Panc1 (cell line): ENCODE measurements around the gene ZNF23. TPM values are rescaled to one million over a fixed set of nuclear protein-coding genes. Genes with fewer than 3 reads are reported as not detected.

Source experiments
- ATAC-seq: fragments of 200-7000 bp; cut with Tn5 transposase; 2 replicates; pipeline ENCODE4 v1.9.1; 2020; ENCODE audit warnings: mild to moderate bottlenecking, moderate library complexity
- BruUV-seq: library from RNA; stranded (reverse); fragments of 400-500 nt; replicated peaks from 2 replicates; lab custom pipeline; 2021; lab: Mats Ljungman, UMichigan
- CTCF ChIA-PET: fragments of 300-600 bp; sonication (Branson Sonifier 250); formaldehyde crosslinking; loops from one replicate; lab custom pipeline; 2022; ENCODE audit warnings: antibody characterized with exemption; lab: Charles Lee
- POLR2A ChIA-PET: fragments of 300-600 bp; sonication (Branson Sonifier 250); formaldehyde crosslinking; loops from one replicate; lab custom pipeline; 2022; ENCODE audit warnings: antibody characterized with exemption; lab: Charles Lee
- DNase-seq: peaks from one replicate; pipeline ENCODE4 v3.0.0-alpha.2; 2010; ENCODE audit warnings: low read depth, low spot score
- H3K27ac ChIP-seq: 2 replicates; pipeline ENCODE4 v1.5.1; 2011; ENCODE audit warnings: mild to moderate bottlenecking, low read length, inconsistent platforms
- H3K27me3 ChIP-seq: fragments of 200-500 bp; sonication (Bioruptor generic); 2 replicates; pipeline ENCODE4 v1.6.0; 2014; ENCODE audit warnings: low read length, inconsistent platforms; ENCODE audit not compliant: control insufficient read depth, insufficient read depth
- H3K36me3 ChIP-seq: fragments of 200-500 bp; sonication (Bioruptor generic); 2 replicates; pipeline ENCODE4 v1.5.1; 2014; ENCODE audit warnings: inconsistent platforms, mild to moderate bottlenecking, low read length, moderate library complexity; ENCODE audit not compliant: control insufficient read depth, insufficient read depth
- H3K4me1 ChIP-seq: 2 replicates; pipeline ENCODE4 v1.5.1; 2011; ENCODE audit warnings: inconsistent platforms, mild to moderate bottlenecking, low read length, moderate library complexity; ENCODE audit not compliant: control insufficient read depth, insufficient read depth
- H3K4me3 ChIP-seq, 2 experiments: 2 replicates each; pipeline ENCODE4 v1.5.1; 2011 to 2012; ENCODE audit warnings: low read depth in 2 of 2, low read length in 2 of 2, mild to moderate bottlenecking in 2 of 2, inconsistent platforms in 1 of 2, moderate library complexity in 1 of 2
- H3K9me3 ChIP-seq: fragments of 200-500 bp; sonication (Bioruptor generic); 2 replicates; pipeline ENCODE4 v1.5.1; 2014; ENCODE audit warnings: low read depth, mild to moderate bottlenecking, inconsistent platforms, low read length, moderate library complexity; ENCODE audit not compliant: control insufficient read depth, insufficient read depth
- POLR2AphosphoS5 ChIP-seq: IDR thresholded peaks from 2 replicates; pipeline ENCODE4 v1.6.1; 2012; ENCODE audit warnings: mild to moderate bottlenecking, low read depth, low read length, moderate library complexity
- SIN3A ChIP-seq: IDR thresholded peaks from 2 replicates; pipeline ENCODE4 v1.6.1; 2012; ENCODE audit warnings: low read depth, mild to moderate bottlenecking, low read length, moderate library complexity, borderline replicate concordance; ENCODE audit not compliant: insufficient read depth
- TCF7L2 ChIP-seq: IDR thresholded peaks from 2 replicates; pipeline ENCODE4 v1.6.1; 2011; ENCODE audit warnings: mild to moderate bottlenecking, low read depth, low read length, inconsistent platforms
- in situ Hi-C: cut with HindIII; loops from 2 replicates; pipeline ENCODE4 v1.10.0; 2016; ENCODE audit warnings: low sequenced_read_pairs, low pct_unique_long_range_greater_than_20kb
- intact Hi-C: fragments of 100-400 bp; cut with micrococcal nuclease; formaldehyde crosslinking; loops from one replicate; pipeline ENCODE4 v1.10.0; 2022; ENCODE audit not compliant: unreplicated experiment
- total RNA-seq: library from RNA; stranded (reverse); gene quantifications from one replicate; pipeline ENCODE4 v1.2.1, GENCODE V29; 2021; ENCODE audit not compliant: unreplicated experiment
- TF ChIP-seq, protein P1 (sequence below), 2 experiments: IDR thresholded peaks; 2 replicates each; pipeline ENCODE4 v1.6.1; 2011 to 2012; ENCODE audit warnings: low read depth in 2 of 2, control low read depth in 1 of 2, low read length in 1 of 2, mild to moderate bottlenecking in 1 of 2, moderate library complexity in 1 of 2; ENCODE audit not compliant: insufficient read depth in 1 of 2
- TF ChIP-seq, protein P2 (sequence below): fragments of 450-650 bp; IDR thresholded peaks from 2 replicates; pipeline ENCODE4 v1.5.1; 2017; ENCODE audit warnings: mild to moderate bottlenecking

ZNF23 gene
- total RNA-seq, 1 experiment from 2014 or later, result 5.2 TPM

DNA sequence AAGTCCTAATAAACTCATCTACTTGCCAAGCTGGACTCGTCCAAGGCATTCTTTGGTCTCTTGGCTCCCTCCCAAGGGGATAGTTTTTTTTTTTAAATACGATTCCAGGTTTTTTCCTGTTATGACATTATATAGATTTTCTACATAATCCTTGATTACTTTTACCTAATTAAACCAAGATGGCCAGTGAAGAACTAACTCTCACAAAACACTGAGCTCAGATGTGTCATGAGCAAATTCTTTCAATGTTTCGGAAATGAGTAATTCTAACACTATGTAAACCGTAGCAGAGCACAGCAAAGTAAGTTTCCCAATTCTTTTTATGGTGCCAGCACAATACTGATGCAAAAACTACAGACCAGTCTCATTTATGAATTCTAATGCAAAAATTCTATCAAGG, 1.8 kb downstream of the ZNF23 start:
- BruUV-seq, result no TSS peak
- no peaks in the 10 kb centered on the region; the same call in 1 of the 2 replicates for H3K4me1 ChIP-seq
- ATAC-seq, result no peak
- peaks cover 8% of the 10 kb centered on the region; the same call in 1 of the 2 replicates for H3K36me3 ChIP-seq
- ChIA-PET CTCF (no interaction called here), POLR2A (interaction anchor here (0.7 kb wide), 2 partner anchors 12 to 24 kb away, joined by 3 to 4 read pairs; no protein-coding TSS in a partner anchor)
- H3K27ac ChIP-seq, result no peak overlapping the region
- in situ Hi-C loops, result no loop called here
- no peak overlapping the region for H3K4me3 ChIP-seq
- DNase-seq, result no peak
- intact Hi-C loops, result no loop called here
- peaks cover 2% of the 10 kb centered on the region; the same call in 1 of the 2 replicates for H3K9me3 ChIP-seq
- TF ChIP-seq SIN3A (no peak), POLR2AphosphoS5 (no peak), TCF7L2 (no peak)
- TF ChIP-seq, protein P1, sequence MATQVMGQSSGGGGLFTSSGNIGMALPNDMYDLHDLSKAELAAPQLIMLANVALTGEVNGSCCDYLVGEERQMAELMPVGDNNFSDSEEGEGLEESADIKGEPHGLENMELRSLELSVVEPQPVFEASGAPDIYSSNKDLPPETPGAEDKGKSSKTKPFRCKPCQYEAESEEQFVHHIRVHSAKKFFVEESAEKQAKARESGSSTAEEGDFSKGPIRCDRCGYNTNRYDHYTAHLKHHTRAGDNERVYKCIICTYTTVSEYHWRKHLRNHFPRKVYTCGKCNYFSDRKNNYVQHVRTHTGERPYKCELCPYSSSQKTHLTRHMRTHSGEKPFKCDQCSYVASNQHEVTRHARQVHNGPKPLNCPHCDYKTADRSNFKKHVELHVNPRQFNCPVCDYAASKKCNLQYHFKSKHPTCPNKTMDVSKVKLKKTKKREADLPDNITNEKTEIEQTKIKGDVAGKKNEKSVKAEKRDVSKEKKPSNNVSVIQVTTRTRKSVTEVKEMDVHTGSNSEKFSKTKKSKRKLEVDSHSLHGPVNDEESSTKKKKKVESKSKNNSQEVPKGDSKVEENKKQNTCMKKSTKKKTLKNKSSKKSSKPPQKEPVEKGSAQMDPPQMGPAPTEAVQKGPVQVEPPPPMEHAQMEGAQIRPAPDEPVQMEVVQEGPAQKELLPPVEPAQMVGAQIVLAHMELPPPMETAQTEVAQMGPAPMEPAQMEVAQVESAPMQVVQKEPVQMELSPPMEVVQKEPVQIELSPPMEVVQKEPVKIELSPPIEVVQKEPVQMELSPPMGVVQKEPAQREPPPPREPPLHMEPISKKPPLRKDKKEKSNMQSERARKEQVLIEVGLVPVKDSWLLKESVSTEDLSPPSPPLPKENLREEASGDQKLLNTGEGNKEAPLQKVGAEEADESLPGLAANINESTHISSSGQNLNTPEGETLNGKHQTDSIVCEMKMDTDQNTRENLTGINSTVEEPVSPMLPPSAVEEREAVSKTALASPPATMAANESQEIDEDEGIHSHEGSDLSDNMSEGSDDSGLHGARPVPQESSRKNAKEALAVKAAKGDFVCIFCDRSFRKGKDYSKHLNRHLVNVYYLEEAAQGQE (IDR thresholded peaks at IDR 0.05; ENCODE audit: insufficient read depth in 1 of 2, low read depth in 2 of 2, low read length in 1 of 2), result no peak
- TF ChIP-seq, protein P2, sequence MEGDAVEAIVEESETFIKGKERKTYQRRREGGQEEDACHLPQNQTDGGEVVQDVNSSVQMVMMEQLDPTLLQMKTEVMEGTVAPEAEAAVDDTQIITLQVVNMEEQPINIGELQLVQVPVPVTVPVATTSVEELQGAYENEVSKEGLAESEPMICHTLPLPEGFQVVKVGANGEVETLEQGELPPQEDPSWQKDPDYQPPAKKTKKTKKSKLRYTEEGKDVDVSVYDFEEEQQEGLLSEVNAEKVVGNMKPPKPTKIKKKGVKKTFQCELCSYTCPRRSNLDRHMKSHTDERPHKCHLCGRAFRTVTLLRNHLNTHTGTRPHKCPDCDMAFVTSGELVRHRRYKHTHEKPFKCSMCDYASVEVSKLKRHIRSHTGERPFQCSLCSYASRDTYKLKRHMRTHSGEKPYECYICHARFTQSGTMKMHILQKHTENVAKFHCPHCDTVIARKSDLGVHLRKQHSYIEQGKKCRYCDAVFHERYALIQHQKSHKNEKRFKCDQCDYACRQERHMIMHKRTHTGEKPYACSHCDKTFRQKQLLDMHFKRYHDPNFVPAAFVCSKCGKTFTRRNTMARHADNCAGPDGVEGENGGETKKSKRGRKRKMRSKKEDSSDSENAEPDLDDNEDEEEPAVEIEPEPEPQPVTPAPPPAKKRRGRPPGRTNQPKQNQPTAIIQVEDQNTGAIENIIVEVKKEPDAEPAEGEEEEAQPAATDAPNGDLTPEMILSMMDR, result no peak
- H3K27me3 ChIP-seq, result no peaks in the 10 kb centered on the region

DNA sequence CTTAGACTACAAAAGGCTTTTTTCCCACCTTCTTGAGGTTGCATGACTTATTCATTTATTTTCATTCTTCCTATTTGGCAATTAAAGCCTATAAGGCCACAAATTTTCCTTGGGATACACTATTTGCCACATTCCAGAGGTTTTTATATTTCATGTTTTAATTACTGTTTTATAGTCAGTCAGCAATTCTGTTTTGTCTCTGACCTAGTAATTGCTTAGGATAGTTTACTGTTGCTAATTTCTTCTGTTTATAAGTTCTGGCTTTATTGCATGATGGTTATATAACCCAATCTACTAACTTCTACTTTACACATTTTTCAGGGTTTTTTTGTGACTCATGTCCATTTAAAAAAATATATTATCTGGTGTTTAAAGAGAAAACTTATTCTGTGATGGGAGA, 2.5 kb downstream of the ZNF23 start:
- DNase-seq (no peak), ATAC-seq (no peak)
- POLR2A ChIA-PET, result interaction anchor here (0.7 kb wide), 1 partner anchor 13 kb away, joined by 4 read pairs; no protein-coding TSS in a partner anchor
- Histone ChIP-seq H3K27me3 (no peaks in the 10 kb centered on the region), H3K4me1 (no peaks in the 10 kb centered on the region; the same call in 1 of the 2 replicates), H3K9me3 (peaks cover 2% of the 10 kb centered on the region; the same call in 1 of the 2 replicates), H3K4me3 (no peak overlapping the region), H3K27ac (no peak overlapping the region), H3K36me3 (peaks cover 8% of the 10 kb centered on the region; the same call in 1 of the 2 replicates)
- CTCF ChIA-PET, result no interaction called here
- in situ Hi-C loops, result no loop called here
- BruUV-seq, result no TSS peak
- intact Hi-C loops, result no loop called here
- TF ChIP-seq, protein P1 (IDR thresholded peaks at IDR 0.05; ENCODE audit: insufficient read depth in 1 of 2, low read depth in 2 of 2, low read length in 1 of 2), result no peak
- TF ChIP-seq POLR2AphosphoS5, result no peak
- TF ChIP-seq, protein P2, result no peak
